B cell (primary cell): ENCODE measurements around the gene STAMBPL1. TPM values are rescaled to one million over a fixed set of nuclear protein-coding genes. Genes with fewer than 3 reads are reported as not detected.

Experiments used
- ATAC-seq: fragments of 200-7000 bp; cut with Tn5 transposase; one replicate; pipeline ENCODE4 v1.10.0; 2021; ENCODE audit warnings: low read depth, mild to moderate bottlenecking, moderate number of reproducible peaks, moderate library complexity
- CTCF ChIA-PET: fragments of 350-600 bp; sonication (Branson Sonifier 250); formaldehyde crosslinking; loops from one replicate; lab custom pipeline; 2021; ENCODE audit warnings: antibody characterized with exemption, inconsistent platforms; lab: Charles Lee
- POLR2A ChIA-PET: fragments of 350-600 bp; sonication (Branson Sonifier 250); formaldehyde crosslinking; loops from one replicate; lab custom pipeline; 2021; ENCODE audit warnings: antibody characterized with exemption; lab: Charles Lee
- DNase-seq: peaks from one replicate; pipeline ENCODE4 v3.0.0; 2013
- H2AFZ ChIP-seq: 2 replicates; pipeline ENCODE4 v1.6.1; 2012; ENCODE audit warnings: mild to moderate bottlenecking, low read depth, low read length; ENCODE audit not compliant: insufficient read depth, poor library complexity, severe bottlenecking
- H3K27ac ChIP-seq, 2 donors: 1 replicate in 1 of 2; 2 replicates in 1 of 2; pipeline ENCODE4 v1.5.1; 2012 to 2013; ENCODE audit warnings: low read length in 2 of 2, mild to moderate bottlenecking in 2 of 2, moderate library complexity in 1 of 2
- H3K27me3 ChIP-seq, 4 experiments: fragments of 200-600 bp in 1 of 4; sonication (generic) in 1 of 4; replicated peaks in 1 of 4; 1 replicate in 2 of 4; 2 replicates in 2 of 4; pipeline versions ENCODE4 v1.6.1 to v1.7.0; 2013 to 2016; ENCODE audit warnings: low read length in 3 of 4, mild to moderate bottlenecking in 2 of 4, mixed read lengths in 1 of 4, moderate library complexity in 1 of 4; ENCODE audit not compliant: insufficient read depth in 4 of 4, control insufficient read depth in 3 of 4; ENCODE audit errors: control extremely low read depth in 1 of 4
- H3K36me3 ChIP-seq, 2 experiments: replicated peaks in 1 of 2; 1 replicate in 1 of 2; 2 replicates in 1 of 2; pipeline versions ENCODE4 v1.6.1 to v1.7.1; 2013; ENCODE audit warnings: low read length in 1 of 2; ENCODE audit not compliant: insufficient read depth in 2 of 2, control insufficient read depth in 1 of 2; ENCODE audit errors: control extremely low read depth in 1 of 2, extremely low read depth in 1 of 2
- H3K4me1 ChIP-seq, 2 donors: fragments of 200-600 bp in 1 of 2; sonication (generic) in 1 of 2; 1 replicate in 1 of 2; 2 replicates in 1 of 2; pipeline versions ENCODE4 v1.5.1 to v1.6.1; 2013 to 2017; ENCODE audit warnings: low read length in 2 of 2; ENCODE audit not compliant: control insufficient read depth in 2 of 2, insufficient read depth in 2 of 2
- H3K4me2 ChIP-seq: replicated peaks from 2 replicates; pipeline ENCODE3; 2012; ENCODE audit warnings: mild to moderate bottlenecking, low read depth, low read length; ENCODE audit not compliant: poor library complexity, severe bottlenecking
- H3K4me3 ChIP-seq, 5 experiments: fragments of 200-600 bp in 1 of 5; sonication (generic) in 1 of 5; 1 replicate in 3 of 5; 2 replicates in 2 of 5; pipeline versions ENCODE4 v1.5.1 to v1.7.0; 2011 to 2016; ENCODE audit warnings: low read length in 4 of 5, mild to moderate bottlenecking in 4 of 5, low read depth in 2 of 5, control low read depth in 1 of 5, moderate library complexity in 1 of 5; ENCODE audit not compliant: insufficient read depth in 1 of 5; ENCODE audit errors: control extremely low read depth in 1 of 5, extremely low read depth in 1 of 5
- H3K79me2 ChIP-seq: fragments of 200-600 bp; sonication (generic); one replicate; pipeline ENCODE4 v1.6.0; 2016; ENCODE audit warnings: low read length; ENCODE audit not compliant: control insufficient read depth, insufficient read depth
- H3K9ac ChIP-seq: fragments of 200-600 bp; sonication (generic); 2 replicates; pipeline ENCODE4 v1.6.1; 2017; ENCODE audit warnings: mild to moderate bottlenecking, low read length, moderate library complexity
- H3K9me3 ChIP-seq, 3 donors: one replicate each; pipeline versions ENCODE4 v1.6.1 to v1.7.1; 2013; ENCODE audit warnings: low read length in 2 of 3; ENCODE audit not compliant: control insufficient read depth in 2 of 3, insufficient read depth in 1 of 3; ENCODE audit errors: control extremely low read depth in 1 of 3
- H4K20me1 ChIP-seq: 2 replicates; pipeline ENCODE4 v1.6.0; 2012; ENCODE audit warnings: mild to moderate bottlenecking, low read length; ENCODE audit not compliant: insufficient read depth, control insufficient read depth, poor library complexity, severe bottlenecking
- H3K27ac Mint-ChIP-seq: one replicate; pipeline ENCODE4 v1.8.0; 2021; ENCODE audit warnings: mixed read lengths
- H3K27me3 Mint-ChIP-seq: one replicate; pipeline ENCODE4 v1.8.0; 2021; ENCODE audit warnings: mixed read lengths
- H3K4me1 Mint-ChIP-seq: one replicate; pipeline ENCODE4 v1.8.0; 2021; ENCODE audit warnings: mixed read lengths
- H3K4me3 Mint-ChIP-seq: one replicate; pipeline ENCODE4 v1.8.0; 2021; ENCODE audit warnings: mixed read lengths
- H3K9me3 Mint-ChIP-seq: one replicate; pipeline ENCODE4 v1.8.0; 2022; ENCODE audit warnings: mixed read lengths; ENCODE audit not compliant: insufficient read depth
- CTCF ChIP-seq: fragments of 200-600 bp; IDR thresholded peaks from one replicate; pipeline ENCODE4 v1.8.0; 2022; ENCODE audit warnings: antibody characterized with exemption, mild to moderate bottlenecking
- EZH2 ChIP-seq: IDR thresholded peaks from 2 replicates; pipeline ENCODE4 v1.6.1; 2012; ENCODE audit warnings: borderline replicate concordance, low read depth, mild to moderate bottlenecking, moderate library complexity, low read length; ENCODE audit not compliant: insufficient read depth, poor library complexity, severe bottlenecking
- WGBS: methylation state at CpG from one replicate; pipeline ENCODE4 v1.1.5; 2013; ENCODE audit warnings: missing lambda C conversion rate; ENCODE audit not compliant: insufficient coverage; 5-methylcytosine and 5-hydroxymethylcytosine counted together
- intact Hi-C: fragments of 100-400 bp; cut with micrococcal nuclease; formaldehyde crosslinking; loops from one replicate; pipeline ENCODE4 v1.10.0; 2022
- polyA plus RNA-seq: library from polyadenylated mRNA; depleted of rRNA; stranded (reverse); fragments of >200 nt; gene quantifications from 2 replicates; pipeline ENCODE4 v1.2.3, GENCODE V29; 2012
- total RNA-seq, 2 donors: library from RNA; stranded (reverse); fragments of 120-200 nt in 1 of 2; gene quantifications; 1 replicate in 1 of 2; 2 replicates in 1 of 2; pipeline versions ENCODE4 v1.2.3 to v1.2.4, GENCODE V29; 2013 to 2022

Gene STAMBPL1
- total and polyA plus RNA-seq, 2 donors (not counting 1 experiment from before 2014, with no cell fraction given), result 50.3 to 64.2 TPM

DNA sequence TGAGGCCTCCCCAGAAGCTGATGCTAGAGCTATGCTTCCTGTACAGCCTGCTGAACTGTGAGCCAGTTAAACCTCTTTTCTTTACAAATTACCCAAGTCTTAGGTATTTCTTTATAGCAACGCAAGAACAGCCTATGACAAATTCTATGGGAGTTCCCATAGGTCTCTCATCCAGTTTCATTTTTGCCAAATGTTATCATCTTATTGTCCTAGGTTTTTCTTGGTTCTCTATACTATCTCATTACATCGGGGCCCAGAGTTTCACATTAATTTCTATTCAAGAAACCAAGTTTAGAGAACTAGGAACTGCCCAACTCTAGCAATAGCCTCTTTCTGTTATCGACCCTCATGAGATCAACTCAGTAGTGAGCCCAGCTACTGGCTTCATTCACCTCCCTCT lies 56.6 kb downstream of the STAMBPL1 start:
- no peak overlapping the region for H3K4me3 Mint-ChIP-seq
- 100% methylated on average over 1 of the region's 3 CpGs for WGBS
- intact Hi-C loops, result loop anchor here (10.0 kb wide), 2 partner anchors 252 to 628 kb away; no protein-coding TSS in a partner anchor
- DNase-seq (no peak), ATAC-seq (no peak)
- Histone ChIP-seq H3K27me3 (no peaks in the 10 kb centered on the region), H3K36me3 (peaks cover 0 to 2% of the 10 kb centered on the region in 2 experiments), H2AFZ (no peak overlapping the region), H3K4me1 (peaks cover 13 to 20% of the 10 kb centered on the region in 2 donors), H3K9ac (no peak overlapping the region), H3K4me3 (no peak overlapping the region), H3K27ac (no peak overlapping the region), H4K20me1 (no peaks in the 10 kb centered on the region), H3K79me2 (no peaks in the 10 kb centered on the region), H3K4me2 (no peak overlapping the region), H3K9me3 (no peaks in the 10 kb centered on the region)
- CTCF ChIA-PET, result interaction anchor here (0.6 to 12.4 kb wide), 17 partner anchors 9 to 281 kb away, joined by 3 to 749 read pairs (median 5); partner anchors contain the start of genes CH25H and FAS
- POLR2A ChIA-PET, result no interaction called here
- peaks cover 30% of the 10 kb centered on the region for H3K4me1 Mint-ChIP-seq
- no peaks in the 10 kb centered on the region for H3K27me3 Mint-ChIP-seq
- H3K27ac Mint-ChIP-seq, result peak overlapping the region; percentile 4
- no peak for TF ChIP-seq CTCF
- no peak for TF ChIP-seq EZH2
- no peaks in the 10 kb centered on the region for H3K9me3 Mint-ChIP-seq

- Histone ChIP-seq H3K79me2 (no peaks in the 10 kb centered on the region), H2AFZ (no peak overlapping the region), H3K9ac (no peak overlapping the region), H3K27ac (no peak overlapping the region), H3K27me3 (no peaks in the 10 kb centered on the region), H3K36me3 (peaks cover 0 to 2% of the 10 kb centered on the region in 2 experiments), H3K4me2 (no peak overlapping the region), H4K20me1 (no peaks in the 10 kb centered on the region), H3K9me3 (no peaks in the 10 kb centered on the region), H3K4me1 (peaks cover 9 to 13% of the 10 kb centered on the region in 2 donors), H3K4me3 (no peak overlapping the region)
- Mint-ChIP-seq H3K27ac (no peak overlapping the region), H3K4me3 (no peak overlapping the region), H3K27me3 (no peaks in the 10 kb centered on the region), H3K4me1 (peaks cover 21% of the 10 kb centered on the region), H3K9me3 (no peaks in the 10 kb centered on the region)
- no peak for ATAC-seq
- ChIA-PET POLR2A (no interaction called here), CTCF (interaction anchor here (0.7 to 12.4 kb wide), 5 partner anchors 11 to 280 kb away, joined by 3 to 749 read pairs (median 13); partner anchors contain the start of gene FAS)
- no peak for DNase-seq
- intact Hi-C loops, result loop anchor here (10.0 kb wide), 2 partner anchors 253 to 627 kb away; no protein-coding TSS in a partner anchor
- WGBS, result 100% methylated on average over 1 of the region's 3 CpGs
- TF ChIP-seq EZH2 (no peak), CTCF (no peak)
These were observed 58.0 kb downstream of the STAMBPL1 start for GRCh38 chr10:88938039-88938438.
